Activated effector memory CD4-positive, alpha-beta T cell treated with anti-CD3 and anti-CD28 coated beads, Interleukin-2, amount 50 U/mL, for 16 hours (primary cell): ENCODE data around the gene ASIC5.

ENCODE experiments used
- DNase-seq: peaks from one replicate; pipeline ENCODE4 v3.0.0-alpha.2; 2020

ASIC5 gene

DNA sequence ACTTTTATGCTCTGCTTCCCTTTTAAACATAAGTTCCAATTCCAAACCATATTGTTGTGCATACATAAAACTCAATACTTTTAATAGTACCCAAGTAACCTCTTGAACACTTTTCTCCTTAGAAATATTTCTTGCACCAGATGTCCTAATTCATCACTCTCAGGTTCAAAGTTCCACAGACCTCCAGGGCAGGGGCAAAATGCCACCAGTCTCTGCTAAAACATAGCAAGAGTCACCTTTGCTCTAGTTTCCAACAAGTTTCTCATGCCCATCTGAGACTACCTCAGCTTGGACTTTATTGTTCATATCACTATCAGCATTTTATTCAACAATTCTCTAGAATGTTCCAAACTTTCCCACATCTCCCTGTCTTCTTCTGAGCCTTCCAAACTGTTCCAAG lies 13.7 kb upstream of the ASIC5 start:
- no peak for DNase-seq

DNA sequence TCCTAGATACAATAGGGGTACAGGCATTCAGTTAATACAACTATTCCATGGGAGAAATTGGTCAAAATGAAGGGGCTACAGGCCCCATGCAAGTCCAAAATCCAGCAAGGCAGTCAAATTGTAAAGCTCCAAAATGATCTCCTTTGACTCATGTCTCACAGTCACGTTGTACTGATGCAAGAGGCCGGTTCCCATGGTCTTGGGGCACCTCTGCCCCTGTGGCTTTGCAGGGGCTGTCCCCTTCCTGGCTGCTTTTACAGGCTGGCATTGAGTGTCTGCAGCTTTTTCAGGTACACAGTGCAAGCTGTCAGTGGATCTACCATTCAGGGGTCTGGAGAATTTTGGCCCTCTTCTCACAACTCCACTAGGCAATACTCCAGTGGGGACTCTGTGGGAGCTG lies 12.5 kb upstream of the ASIC5 start:
- no peak for DNase-seq

DNA sequence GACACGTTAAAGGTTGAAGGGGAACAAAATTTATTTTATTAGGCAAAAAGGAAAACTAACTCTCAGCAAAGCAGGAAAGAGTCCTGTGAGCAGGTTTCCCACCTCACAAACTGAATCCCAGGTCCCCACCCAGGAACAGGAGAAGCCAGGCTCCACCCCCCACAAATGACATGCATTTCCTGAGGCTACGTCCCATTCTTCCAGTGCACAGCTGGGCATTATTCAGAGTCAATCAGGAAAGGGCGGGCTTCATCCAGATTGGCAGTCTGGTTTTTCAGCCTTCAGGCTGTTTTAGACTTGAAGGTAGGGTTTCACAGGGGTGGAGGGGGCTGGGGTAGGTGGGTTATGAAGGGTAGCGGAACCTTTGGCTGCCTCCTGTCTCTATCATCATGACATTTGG lies 11.9 kb upstream of the ASIC5 start:
- no peak for DNase-seq

DNA sequence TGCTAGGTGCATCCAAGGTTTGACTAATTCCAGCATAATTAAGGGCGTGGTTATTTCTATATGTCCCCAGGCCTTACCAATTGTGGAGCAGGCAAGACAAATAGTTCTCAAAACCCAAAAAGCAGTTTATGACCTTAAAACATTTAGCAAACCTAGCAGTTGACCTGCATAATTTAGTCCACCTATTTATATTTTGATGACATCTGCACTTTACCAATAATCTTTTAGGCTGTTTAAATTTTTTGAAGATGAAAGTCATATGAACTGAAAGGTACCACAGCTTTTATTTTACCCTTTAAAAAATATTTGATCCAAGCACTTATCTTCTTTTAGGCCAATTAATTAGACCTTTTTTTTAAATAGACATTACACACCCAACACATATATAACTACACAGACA lies 9.8 kb upstream of the ASIC5 start:
- no peak for DNase-seq

DNA sequence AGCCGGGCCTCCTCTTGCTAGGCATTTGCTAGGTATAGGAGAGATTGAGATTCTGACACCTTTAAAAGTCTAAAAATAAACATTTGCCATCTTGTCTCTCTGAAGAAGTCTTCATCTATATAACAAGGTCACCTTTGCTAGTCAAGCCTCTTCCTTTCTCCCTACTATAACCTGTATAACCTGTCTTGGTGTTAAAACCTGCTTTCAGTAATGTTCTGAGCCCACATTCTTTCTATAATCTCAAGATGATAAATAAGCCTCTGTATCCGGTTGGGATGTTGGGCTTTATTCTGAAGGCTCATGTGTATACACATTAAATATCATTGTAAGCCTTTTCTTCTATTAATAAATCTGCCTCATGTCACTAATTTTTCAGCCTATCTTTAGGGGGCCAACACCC lies 10.2 kb downstream of the ASIC5 start:
- DNase-seq: no peak

DNA sequence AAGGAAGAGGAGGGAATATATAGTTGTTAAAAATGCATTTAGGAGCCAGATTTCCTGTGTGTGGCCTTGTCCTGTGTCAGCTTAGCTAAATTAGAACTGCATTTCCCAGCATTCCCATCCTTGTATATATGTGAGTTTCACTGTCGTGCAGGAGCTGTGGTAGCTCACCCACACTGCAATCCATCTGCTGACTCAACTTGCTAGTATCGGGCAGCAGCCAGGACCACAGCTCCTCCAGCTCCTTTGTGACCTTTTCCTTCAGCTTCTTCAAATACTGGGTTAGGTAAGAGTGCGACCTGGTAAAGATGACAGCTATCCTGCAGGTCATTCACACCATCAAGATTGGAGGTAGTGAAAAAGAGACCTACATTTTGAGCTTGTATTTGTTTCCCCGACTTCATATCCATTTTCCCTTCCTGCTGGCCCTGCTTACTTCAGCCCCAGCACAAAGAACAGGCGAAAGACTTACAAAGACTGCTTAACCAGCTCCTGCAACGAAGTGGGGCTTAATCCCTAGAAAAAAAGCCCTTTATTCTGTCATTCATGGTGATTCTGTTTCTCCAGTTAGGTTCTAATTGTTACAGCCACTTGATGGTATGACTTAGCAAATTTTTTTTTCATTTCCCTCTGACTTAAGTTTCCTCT lies 11.4 kb downstream of the ASIC5 start:
- DNase-seq: no peak

DNA sequence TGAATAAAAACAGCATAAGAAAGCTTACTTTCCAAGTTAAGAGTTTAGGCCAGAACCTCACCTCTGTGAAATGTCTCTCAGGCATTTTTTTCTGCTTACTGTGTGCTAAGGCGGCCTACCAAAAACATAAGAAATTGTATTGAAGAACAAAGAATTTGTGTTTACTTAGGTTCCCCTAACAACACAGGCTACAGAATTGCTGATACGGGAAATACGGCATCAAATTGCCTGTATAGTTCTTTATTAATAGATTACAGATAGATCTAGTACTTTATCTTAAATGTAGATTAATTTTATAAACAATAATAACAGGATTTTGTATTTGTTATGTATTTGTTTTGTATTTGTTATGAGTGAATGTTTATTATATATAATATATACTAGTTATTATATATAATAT lies 12.9 kb downstream of the ASIC5 start:
- DNase-seq: no peak

DNA sequence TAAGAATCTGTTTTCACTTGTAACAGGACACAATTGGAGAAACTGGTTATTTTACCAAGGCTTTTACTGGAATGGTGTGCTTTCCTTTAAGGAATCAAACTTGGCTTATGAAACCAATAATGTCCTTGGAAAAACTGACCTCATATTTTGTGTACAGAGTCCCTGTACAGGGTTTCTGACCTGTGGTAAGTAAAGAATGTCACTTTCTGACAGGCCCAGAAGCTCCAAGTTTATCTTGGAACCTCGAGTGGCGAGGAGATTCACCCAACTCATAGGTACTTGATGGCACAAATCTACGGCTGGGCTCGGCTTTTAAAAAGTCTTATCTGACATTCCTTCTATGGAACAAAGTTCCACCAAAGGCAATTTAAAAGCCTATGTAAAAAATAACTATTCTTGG lies 17.0 kb downstream of the ASIC5 start:
- no peak for DNase-seq

DNA sequence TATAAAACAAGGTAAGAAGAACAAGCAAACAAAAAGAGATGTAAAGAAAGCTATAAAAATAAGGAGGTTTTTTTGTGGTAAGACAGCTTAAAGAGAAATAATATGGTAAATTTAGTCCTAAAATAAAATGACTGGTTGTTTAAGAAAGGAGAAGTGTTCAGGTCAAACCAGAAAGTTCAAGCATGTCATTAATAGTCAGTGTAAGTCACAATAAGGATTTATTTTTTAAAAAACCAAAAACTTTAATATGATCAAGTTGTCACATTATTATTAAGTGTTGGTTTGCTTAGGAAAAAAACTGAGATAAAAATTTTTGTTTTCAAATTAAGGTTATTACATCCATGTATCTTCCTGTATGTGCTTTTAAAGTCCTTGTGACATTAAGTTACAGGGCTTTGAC lies 19.1 kb downstream of the ASIC5 start:
- DNase-seq: no peak

DNA sequence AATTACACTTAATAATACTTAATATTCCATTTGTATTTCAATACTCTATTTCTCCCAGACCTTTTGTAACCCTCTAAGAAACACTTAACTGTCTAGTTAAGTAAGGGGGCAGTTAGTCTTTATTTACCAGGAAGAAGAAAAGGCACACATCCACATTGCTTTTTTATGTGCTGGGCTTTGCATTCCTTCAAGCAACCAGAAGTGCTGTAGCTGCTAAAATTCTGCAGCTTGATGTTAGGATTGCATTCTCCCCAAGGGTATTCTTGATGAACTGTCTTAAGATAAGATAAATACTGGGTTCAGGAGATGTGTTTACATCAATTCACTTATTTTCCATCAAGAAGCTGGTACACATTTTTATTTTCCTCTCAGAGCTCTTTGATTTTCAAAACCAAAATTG lies 24.0 kb downstream of the ASIC5 start:
- no peak for DNase-seq

DNA sequence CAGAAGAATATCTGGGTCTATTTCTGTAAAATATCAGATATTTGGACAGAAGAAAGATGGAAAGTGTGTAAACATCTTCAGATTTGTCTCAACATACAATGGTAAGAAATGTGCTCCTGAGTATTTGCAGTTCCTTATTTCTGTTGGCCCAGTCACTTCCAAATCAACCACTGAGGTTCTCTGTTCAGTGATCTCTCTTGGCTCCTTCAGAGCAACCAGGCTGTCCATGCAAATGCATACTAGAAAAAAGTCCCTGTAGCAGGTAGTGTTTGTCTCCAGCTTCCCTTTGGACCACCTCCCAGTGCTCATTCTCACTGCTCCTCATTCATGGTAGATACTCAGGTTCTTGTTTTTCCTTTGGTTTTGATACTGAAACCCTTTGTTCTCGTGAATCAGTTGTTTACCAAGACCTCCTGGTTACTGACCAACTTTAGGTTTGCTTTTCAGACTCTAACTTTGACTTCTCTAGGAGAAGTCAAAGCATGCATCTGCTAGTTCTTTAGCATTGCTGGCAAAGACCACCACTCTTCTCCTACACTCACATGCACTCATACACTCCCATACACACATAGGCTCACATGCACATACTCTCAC lies 28.8 kb downstream of the ASIC5 start:
- no peak for DNase-seq

DNA sequence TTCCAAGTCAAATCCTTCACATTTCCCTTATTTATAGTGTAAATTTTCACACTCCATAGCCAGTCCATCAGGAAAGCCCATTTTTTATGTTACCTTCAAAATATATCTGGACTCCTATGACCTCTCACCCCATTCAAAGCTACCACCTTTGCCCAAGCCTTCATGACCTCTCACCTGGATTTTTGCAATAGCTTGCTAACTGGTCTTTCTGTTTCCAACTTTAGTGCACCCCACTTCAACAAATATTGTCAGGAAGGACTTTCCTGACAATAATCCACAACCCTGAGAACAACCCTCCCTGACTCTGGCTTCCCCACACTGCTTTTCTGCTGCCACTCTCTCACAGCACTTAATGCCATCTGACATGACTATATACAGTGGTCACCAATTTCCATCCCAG lies 33.4 kb downstream of the ASIC5 start:
- no peak for DNase-seq

DNA sequence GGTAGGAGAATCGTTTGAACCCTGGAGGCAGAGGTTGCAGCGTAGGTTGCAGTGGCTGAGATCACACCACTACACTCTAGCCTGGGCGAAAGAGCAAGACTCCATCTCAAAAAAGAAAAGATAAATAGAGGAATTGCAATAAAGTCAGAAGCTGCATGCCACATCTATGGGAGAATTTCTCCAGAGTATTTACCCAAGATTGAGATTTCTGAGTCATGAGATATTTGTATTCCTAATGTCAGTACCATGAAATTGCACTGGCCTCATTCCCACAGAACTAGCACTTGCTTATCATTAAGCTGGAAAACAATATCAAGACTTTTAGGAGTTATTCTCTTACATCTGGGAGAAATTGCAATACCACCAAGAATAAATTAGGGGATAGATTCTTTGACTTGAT lies 37.4 kb downstream of the ASIC5 start:
- DNase-seq: no peak

DNA sequence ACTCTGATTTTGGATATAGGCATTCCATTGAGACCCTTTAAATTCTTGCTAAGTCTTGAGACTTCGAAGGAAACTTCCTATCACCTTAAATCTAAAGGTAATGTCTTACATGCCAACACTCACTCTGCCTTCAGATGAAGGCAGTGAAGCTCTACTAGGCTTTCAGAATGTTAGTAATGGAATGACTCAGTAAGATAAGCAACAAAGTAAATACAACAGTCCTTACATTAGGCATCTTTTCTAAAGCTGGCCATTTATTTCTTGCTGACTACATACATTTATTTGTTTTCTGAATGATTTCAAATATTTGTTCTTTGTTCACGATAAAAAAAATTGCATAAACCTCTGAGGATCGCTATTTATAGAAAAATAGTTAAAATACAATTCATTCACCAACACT lies 43.5 kb downstream of the ASIC5 start:
- no peak for DNase-seq

DNA sequence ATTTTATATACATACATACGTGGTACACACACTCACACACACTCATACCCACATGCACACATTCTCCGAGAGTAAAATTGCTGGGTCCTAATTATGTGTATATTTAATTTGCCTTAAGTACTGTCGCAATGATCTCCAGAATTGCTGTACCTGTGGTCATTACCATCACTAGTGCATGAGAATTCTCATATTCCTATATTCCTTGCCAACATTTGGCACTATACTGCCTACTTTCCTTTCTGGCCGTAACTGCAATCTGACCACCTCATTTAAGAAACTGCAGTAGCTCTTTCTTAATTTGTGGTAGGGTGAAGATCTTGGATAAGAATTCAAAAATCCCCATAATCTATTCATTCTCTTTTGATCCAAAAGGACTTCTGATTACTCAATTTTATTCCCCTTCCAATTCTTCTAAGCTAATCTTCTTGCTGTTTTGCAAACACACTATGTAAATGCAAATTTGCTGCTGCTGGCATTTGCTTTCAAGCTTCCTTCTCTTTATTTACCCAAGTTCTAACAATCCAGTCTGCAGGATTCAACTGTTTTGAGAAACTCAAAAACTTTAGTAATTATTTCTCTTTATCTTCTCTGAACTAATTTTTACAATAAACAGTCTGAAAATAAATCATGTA lies 45.1 kb downstream of the ASIC5 start:
- DNase-seq: no peak

DNA sequence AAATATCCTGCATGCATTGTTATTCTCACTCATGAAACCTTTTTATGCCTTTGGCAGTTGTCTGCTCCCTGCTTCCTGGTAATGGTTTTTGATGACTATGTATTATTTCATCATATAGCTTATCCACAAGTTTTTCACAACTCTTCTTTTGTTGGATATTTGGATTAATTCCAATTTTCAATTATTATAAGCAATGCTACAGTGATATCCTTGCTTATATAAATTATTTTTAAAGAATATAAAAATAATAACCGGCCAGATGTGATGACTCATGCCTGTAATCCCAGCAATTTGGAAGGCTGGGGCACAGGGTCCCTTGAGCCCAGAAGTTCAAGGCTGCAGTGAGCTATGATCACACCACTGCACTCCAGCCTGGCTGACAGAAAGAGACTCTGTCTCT lies 47.0 kb downstream of the ASIC5 start:
- DNase-seq: no peak

DNA sequence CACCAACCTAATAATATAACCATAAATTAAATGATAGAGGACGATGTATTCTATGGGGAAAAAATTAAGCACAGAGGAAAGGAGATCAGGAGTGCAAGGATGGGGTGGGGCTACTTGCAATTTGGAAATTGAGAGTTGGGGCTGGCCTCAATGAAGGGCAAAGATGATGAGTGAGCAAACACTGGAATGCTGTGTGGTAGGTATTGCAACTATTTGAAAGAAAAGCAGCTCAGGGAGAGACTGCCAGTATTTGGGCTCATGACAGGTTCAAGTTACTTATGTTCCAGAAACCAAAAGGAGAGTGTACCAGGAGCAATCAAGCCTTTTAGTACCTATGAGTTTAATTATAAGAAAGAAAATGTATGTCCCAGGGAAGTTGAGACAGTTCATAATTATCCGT lies 47.4 kb downstream of the ASIC5 start:
- no peak for DNase-seq

DNA sequence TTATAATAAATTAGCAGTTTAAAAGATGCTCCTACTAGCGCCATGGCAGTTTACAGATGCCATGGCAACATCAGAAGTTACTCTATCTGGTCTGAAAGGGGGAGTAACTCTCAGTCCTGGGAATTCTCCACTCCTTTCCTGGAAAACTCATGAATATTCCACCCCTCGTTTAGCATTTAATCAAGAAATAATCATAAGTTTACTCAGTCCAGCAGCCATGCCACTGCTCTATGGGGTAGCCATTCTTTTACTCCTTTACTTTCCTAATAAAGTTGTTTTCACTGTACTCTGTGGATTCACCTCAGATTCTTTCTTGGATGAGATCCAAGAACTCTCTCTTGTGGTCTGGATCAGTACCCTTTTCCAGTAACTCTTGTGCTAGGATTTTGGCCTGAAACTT lies 55.0 kb downstream of the ASIC5 start:
- no peak for DNase-seq

DNA sequence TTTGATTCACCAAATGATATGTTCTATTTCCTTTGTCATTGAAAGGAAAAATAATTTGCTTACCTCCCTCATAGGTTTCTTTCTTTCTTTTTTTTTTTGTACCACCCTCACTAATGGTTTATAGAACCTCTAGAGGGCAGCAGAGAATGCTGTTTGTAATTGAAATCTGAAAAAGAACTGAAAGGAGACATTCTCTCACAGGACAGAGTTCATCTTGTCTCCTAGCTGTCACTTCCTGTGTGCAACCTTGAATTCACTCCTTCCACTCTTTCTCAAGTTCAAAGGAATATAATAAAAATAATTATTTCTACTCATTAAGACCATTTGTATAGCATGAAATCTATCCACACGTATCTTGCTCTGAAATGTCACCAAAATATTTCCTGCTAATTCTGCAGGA lies 56.2 kb downstream of the ASIC5 start:
- DNase-seq: no peak

DNA sequence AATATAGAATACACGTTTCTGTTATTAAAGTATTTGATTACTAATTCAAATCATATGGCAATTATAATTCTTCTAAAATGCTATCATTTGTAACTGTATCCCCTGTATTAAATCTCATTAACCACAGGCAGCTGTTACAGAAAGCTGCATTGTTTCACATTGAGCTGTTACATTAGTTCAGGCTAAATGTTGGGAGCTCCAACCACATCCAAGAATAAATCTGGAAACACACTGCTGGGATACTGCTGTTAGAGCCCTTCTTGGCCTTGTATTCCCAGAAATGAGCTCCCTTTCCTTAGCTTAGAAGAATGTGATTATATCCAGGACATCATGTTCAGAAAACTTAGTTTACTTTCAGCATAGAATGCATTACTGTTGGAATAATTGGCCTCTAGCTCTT lies 59.1 kb downstream of the ASIC5 start:
- DNase-seq: no peak

DNA sequence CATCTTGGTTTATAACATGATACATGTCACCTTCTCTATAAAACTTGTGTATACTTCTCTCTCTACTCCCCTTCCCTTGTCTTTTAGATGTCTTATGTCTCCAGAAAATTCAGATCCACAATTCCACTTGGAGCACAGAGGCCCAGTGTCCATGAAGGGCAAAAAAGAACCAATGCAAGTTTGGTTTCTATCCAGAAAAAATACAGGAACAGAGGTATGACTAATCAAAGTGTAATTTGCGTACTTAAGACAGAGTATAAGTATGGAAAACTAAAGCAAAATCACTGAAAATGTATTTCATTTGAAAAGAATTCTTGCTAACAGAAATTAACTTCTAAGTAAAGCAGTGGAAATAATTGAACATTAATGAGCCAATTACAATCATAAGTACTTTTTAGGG lies 61.1 kb downstream of the ASIC5 start:
- DNase-seq: no peak

DNA sequence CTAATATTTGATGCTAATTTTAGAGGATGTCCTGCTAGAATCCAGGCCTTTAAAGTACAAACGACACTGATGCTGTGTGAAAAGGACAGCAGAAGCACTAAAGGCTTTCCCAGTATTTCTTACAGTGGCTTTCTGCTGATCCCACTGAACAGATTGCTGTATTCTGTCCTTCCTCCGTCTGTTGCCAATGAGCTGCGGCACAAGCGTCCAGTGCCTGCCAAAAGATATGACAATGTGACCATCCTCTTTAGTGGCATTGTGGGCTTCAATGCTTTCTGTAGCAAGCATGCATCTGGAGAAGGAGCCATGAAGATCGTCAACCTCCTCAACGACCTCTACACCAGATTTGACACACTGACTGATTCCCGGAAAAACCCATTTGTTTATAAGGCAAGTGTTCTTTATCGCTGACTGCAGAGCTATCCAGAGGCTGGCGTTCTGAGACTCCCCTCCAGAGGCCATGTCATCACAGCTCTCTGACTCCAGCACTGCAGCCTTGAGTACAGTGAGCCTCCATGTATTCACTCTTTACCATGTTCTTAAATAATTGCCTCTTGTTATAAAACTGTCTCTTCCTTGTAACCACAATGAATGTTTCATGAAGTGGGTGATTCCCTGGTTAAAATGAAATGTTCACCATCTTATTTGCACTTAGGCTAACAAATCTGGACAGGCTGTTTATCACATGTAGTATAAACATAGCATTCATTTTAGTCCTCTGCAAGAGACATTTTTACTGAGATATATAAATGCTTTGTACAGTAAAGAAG lies 63.7 kb downstream of the ASIC5 start:
- DNase-seq: no peak

DNA sequence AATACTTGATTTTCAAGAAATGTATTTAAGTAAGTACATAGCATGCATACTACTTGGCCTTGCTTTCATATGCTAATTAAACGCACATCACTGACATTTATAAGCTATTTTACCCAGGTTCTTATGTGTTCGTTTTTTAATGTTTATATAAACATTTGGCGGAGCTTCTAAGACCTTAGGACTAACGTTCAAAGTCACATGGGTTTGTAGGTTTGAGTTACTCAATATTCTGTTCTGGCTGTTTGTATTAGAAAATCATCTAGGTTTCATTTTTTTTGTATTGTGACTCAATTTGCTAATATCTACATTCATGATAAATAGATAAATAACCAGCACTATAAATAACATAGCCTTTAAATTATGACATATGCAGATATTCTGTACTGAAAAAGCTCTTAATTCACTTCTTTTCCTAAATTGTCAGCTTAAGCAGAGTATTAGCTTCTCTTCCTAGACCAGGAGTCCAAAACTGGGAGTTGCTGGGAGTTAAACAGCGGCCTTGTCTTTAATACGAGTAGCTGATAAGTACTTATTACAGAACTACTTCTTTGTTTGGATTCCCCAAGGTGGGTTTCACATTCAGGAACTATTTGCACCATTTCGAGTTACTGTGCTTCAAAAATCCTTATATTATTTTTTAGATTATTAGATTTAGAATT lies 65.3 kb downstream of the ASIC5 start:
- DNase-seq: no peak

DNA sequence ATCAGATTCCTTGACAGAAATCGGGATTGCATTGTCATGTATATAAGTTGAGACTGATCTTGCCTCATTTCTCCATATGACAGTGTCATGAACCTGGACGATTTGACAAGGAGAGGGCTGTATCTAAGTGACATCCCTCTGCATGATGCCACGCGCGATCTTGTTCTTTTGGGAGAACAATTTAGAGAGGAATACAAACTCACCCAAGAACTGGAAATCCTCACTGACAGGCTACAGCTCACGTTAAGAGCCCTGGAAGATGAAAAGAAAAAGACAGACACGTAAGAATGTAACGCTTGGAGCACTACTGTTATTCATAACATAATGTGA lies 66.3 kb downstream of the ASIC5 start:
- no peak for DNase-seq
